Endothelial cell of umbilical vein (primary cell): ENCODE results near the gene BABAM2. TPM values are rescaled to one million over a fixed set of nuclear protein-coding genes. Genes with fewer than 3 reads are reported as not detected.

Experiments
- BruUV-seq: library from RNA; stranded (reverse); fragments of 400-500 nt; replicated peaks from 2 replicates; lab custom pipeline; 2021; lab: Mats Ljungman, UMichigan
- CTCF ChIA-PET: fragments of 300-600, 350-600 bp; sonication (Branson Sonifier 250); formaldehyde crosslinking; loops from one replicate; lab custom pipeline; 2021; ENCODE audit warnings: antibody characterized with exemption, inconsistent platforms; lab: Charles Lee
- POLR2A ChIA-PET: fragments of 300-600, 350-600 bp; sonication (Branson Sonifier 250); formaldehyde crosslinking; loops from one replicate; lab custom pipeline; 2021; ENCODE audit warnings: antibody characterized with exemption, inconsistent platforms; lab: Charles Lee
- DNase-seq: peaks from one replicate; pipeline ENCODE4 v3.0.0-alpha.2; 2011; ENCODE audit warnings: low read depth, low spot score
- FAIRE-seq: peaks from 2 replicates; lab custom pipeline; 2011; peaks lifted over from hg19 to GRCh38; lab: Jason Lieb, UNC
- H2AFZ ChIP-seq: 2 replicates; pipeline ENCODE4 v1.6.0; 2012; ENCODE audit warnings: low read depth, low read length, control low read depth, inconsistent platforms
- H3K27ac ChIP-seq: 2 replicates; pipeline ENCODE4 v1.5.1; 2011; ENCODE audit warnings: low read depth, mild to moderate bottlenecking, control low read depth, low read length, moderate library complexity; ENCODE audit not compliant: insufficient read depth
- H3K27me3 ChIP-seq, 2 experiments: 2 replicates each; pipeline versions ENCODE4 v1.6.0 to v1.6.1; 2011; ENCODE audit warnings: low read length in 2 of 2, mixed read lengths in 1 of 2; ENCODE audit not compliant: control insufficient read depth in 2 of 2, insufficient read depth in 2 of 2
- H3K36me3 ChIP-seq, 2 experiments: 2 replicates in 1 of 2; 3 replicates in 1 of 2; pipeline ENCODE4 v1.5.1; 2011; ENCODE audit warnings: low read length in 2 of 2, mild to moderate bottlenecking in 1 of 2, moderate library complexity in 1 of 2; ENCODE audit not compliant: control insufficient read depth in 2 of 2, insufficient read depth in 2 of 2; ENCODE audit errors: extremely low read depth in 1 of 2
- H3K4me1 ChIP-seq: 3 replicates; pipeline ENCODE4 v1.5.1; 2011; ENCODE audit warnings: mild to moderate bottlenecking, low read length; ENCODE audit not compliant: control insufficient read depth, insufficient read depth; ENCODE audit errors: extremely low read depth
- H3K4me2 ChIP-seq: 2 replicates; pipeline ENCODE4 v1.6.1; 2011; ENCODE audit warnings: low read length, control low read depth, mixed read lengths; ENCODE audit not compliant: insufficient read depth
- H3K4me3 ChIP-seq, 3 experiments: fragments of 200-600 bp in 1 of 3; sonication (generic), shearing (Covaris generic) in 1 of 3; replicated peaks in 1 of 3; 2 replicates each; pipeline ENCODE4 v1.5.1; 2011 to 2016; ENCODE audit warnings: control low read depth in 3 of 3, low read length in 3 of 3, mild to moderate bottlenecking in 2 of 3, inconsistent platforms in 1 of 3, low read depth in 1 of 3, moderate library complexity in 1 of 3; ENCODE audit not compliant: insufficient read depth in 1 of 3
- H3K79me2 ChIP-seq: 2 replicates; pipeline ENCODE4 v1.6.0; 2012; ENCODE audit warnings: low read length, inconsistent platforms; ENCODE audit not compliant: control insufficient read depth, insufficient read depth
- H3K9ac ChIP-seq: replicated peaks from 2 replicates; pipeline ENCODE3; 2011; ENCODE audit warnings: low read length, control low read depth; ENCODE audit not compliant: insufficient read depth; ENCODE audit errors: extremely low read depth
- H3K9me1 ChIP-seq: replicated peaks from 3 replicates; pipeline ENCODE4 v1.6.0; 2011; ENCODE audit warnings: mild to moderate bottlenecking, low read length; ENCODE audit not compliant: control insufficient read depth, insufficient read depth; ENCODE audit errors: extremely low read depth
- H3K9me3 ChIP-seq: replicated peaks from 2 replicates; pipeline ENCODE4 v1.5.1; 2012; ENCODE audit warnings: low read length, inconsistent platforms; ENCODE audit not compliant: control insufficient read depth, insufficient read depth
- H4K20me1 ChIP-seq: replicated peaks from 2 replicates; pipeline ENCODE3; 2011; ENCODE audit warnings: mild to moderate bottlenecking, low read length; ENCODE audit not compliant: control insufficient read depth, insufficient read depth; ENCODE audit errors: extremely low read depth
- CTCF ChIP-seq, 2 donors: IDR thresholded peaks; 1 replicate in 1 of 2; 2 replicates in 1 of 2; pipeline ENCODE4 v1.5.1; 2011; ENCODE audit warnings: low read length in 2 of 2, mild to moderate bottlenecking in 2 of 2, moderate library complexity in 2 of 2, control low read depth in 1 of 2, inconsistent platforms in 1 of 2, low read depth in 1 of 2; ENCODE audit not compliant: insufficient read depth in 1 of 2; ENCODE audit errors: extremely low read depth in 1 of 2
- EZH2 ChIP-seq: IDR thresholded peaks from 2 replicates; pipeline ENCODE4 v1.6.1; 2012; ENCODE audit warnings: borderline replicate concordance, low read depth, mild to moderate bottlenecking, moderate library complexity, low read length, inconsistent platforms; ENCODE audit not compliant: severe bottlenecking
- FOS ChIP-seq: IDR thresholded peaks from 2 replicates; pipeline ENCODE4 v1.6.1; 2011; ENCODE audit warnings: mild to moderate bottlenecking, low read length, moderate library complexity, borderline replicate concordance; ENCODE audit not compliant: insufficient read depth
- GATA2 ChIP-seq: IDR thresholded peaks from 2 replicates; pipeline ENCODE4 v1.7.0; 2011; ENCODE audit warnings: low read depth, mild to moderate bottlenecking, moderate library complexity, mixed read lengths, low read length; ENCODE audit not compliant: insufficient read length, insufficient read depth
- JUN ChIP-seq: IDR thresholded peaks from 2 replicates; pipeline ENCODE4 v1.6.1; 2011; ENCODE audit warnings: borderline replicate concordance, low read depth; ENCODE audit not compliant: insufficient read length, insufficient read depth
- MYC ChIP-seq: IDR thresholded peaks from one replicate; pipeline ENCODE4 v1.6.1; 2011; ENCODE audit warnings: mild to moderate bottlenecking, low read depth, low read length
- POLR2A ChIP-seq: IDR thresholded peaks from 2 replicates; pipeline ENCODE4 v1.6.1; 2012; ENCODE audit warnings: low read depth, mild to moderate bottlenecking, control low read depth, low read length
- POLR2AphosphoS5 ChIP-seq: IDR thresholded peaks from 2 replicates; pipeline ENCODE4 v1.6.1; 2012; ENCODE audit warnings: low read depth, mild to moderate bottlenecking, control low read depth, low read length, moderate library complexity; ENCODE audit not compliant: insufficient read depth
- dilution Hi-C: fragments of 300-500 bp; cut with MboI; formaldehyde crosslinking; loops from one replicate; pipeline ENCODE4 v1.15.0; 2019; ENCODE audit warnings: low sequenced_read_pairs; ENCODE audit not compliant: extremely low pct_ligation_motif_present
- intact Hi-C: fragments of 100-400 bp; cut with micrococcal nuclease; formaldehyde crosslinking; loops from one replicate; pipeline ENCODE4 v1.10.0; 2022
- polyA plus RNA-seq, 4 experiments: library from polyadenylated mRNA; depleted of rRNA in 3 of 4; stranded (reverse) in 3 of 4; unstranded in 1 of 4; fragments of >200 nt; gene quantifications; 2 replicates each; pipeline versions ENCODE4 v1.2.1 to v1.2.3, GENCODE V29; 2011 to 2012; ENCODE audit warnings: missing spikeins in 1 of 4
- total RNA-seq: library from RNA; stranded (reverse); gene quantifications from 2 replicates; pipeline ENCODE4 v1.2.3, GENCODE V29; 2021
- TF ChIP-seq, protein P1 (sequence below): IDR thresholded peaks from 2 replicates; pipeline ENCODE4 v1.6.1; 2011; ENCODE audit not compliant: insufficient read depth, insufficient read length

BABAM2 gene
- total and polyA plus RNA-seq, 2 donors (not counting 3 experiments of a cell fraction or from before 2014, with no cell fraction given), result 19.9 to 27.6 TPM

- TF ChIP-seq GATA2, result no peak
- H3K9me1 ChIP-seq, result no peaks in the 10 kb centered on the region
- no peak for DNase-seq
- CTCF ChIA-PET, result no interaction called here
- H4K20me1 ChIP-seq, result no peaks in the 10 kb centered on the region
- intact Hi-C loops (no loop called here), dilution Hi-C loops (no loop called here)
- no peak overlapping the region for H3K27ac ChIP-seq
- H3K9ac ChIP-seq, result no peak overlapping the region
- H3K27me3 ChIP-seq, result no peaks in the 10 kb centered on the region
- H3K4me3 ChIP-seq, result no peak overlapping the region
- H3K9me3 ChIP-seq, result no peaks in the 10 kb centered on the region
- H3K36me3 ChIP-seq, result no peaks in the 10 kb centered on the region
- no peak overlapping the region for H3K4me2 ChIP-seq
- no peaks in the 10 kb centered on the region for H3K79me2 ChIP-seq
- H2AFZ ChIP-seq, result peak overlapping the region; percentile 34
- BruUV-seq, result no TSS peak
- no peak for FAIRE-seq
- H3K4me1 ChIP-seq, result no peaks in the 10 kb centered on the region
- POLR2A ChIA-PET, result no interaction called here
Measured at GRCh38 chr2:27844821-27845255, 45.7 kb upstream of the BABAM2 start.

GRCh38 chr2:27847333-27847732, 43.2 kb upstream of the BABAM2 start:
- no peaks in the 10 kb centered on the region for H3K79me2 ChIP-seq
- H3K9ac ChIP-seq, result no peak overlapping the region
- H3K27me3 ChIP-seq, result no peaks in the 10 kb centered on the region
- no peaks in the 10 kb centered on the region for H3K4me1 ChIP-seq
- dilution Hi-C loops, result no loop called here
- POLR2A ChIA-PET, result no interaction called here
- H3K4me2 ChIP-seq, result no peak overlapping the region
- H2AFZ ChIP-seq, result no peak overlapping the region
- H4K20me1 ChIP-seq, result no peaks in the 10 kb centered on the region
- CTCF ChIA-PET, result interaction anchor here (0.7 to 1.7 kb wide), 5 partner anchors 10 to 130 kb away, joined by 3 to 9 read pairs (median 4); no protein-coding TSS in a partner anchor
- no peak overlapping the region for H3K4me3 ChIP-seq
- TF ChIP-seq POLR2AphosphoS5 (no peak), POLR2A (no peak), JUN (no peak), FOS (no peak), EZH2 (no peak), GATA2 (no peak), CTCF (IDR thresholded peaks at IDR 0.05; ENCODE audit: extremely low read depth in 1 of 2, insufficient read depth in 1 of 2, low read depth in 1 of 2, low read length in 2 of 2) (no peak), MYC (no peak)
- TF ChIP-seq, protein P1, sequence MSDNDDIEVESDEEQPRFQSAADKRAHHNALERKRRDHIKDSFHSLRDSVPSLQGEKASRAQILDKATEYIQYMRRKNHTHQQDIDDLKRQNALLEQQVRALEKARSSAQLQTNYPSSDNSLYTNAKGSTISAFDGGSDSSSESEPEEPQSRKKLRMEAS, result no peak
- no peak for FAIRE-seq
- H3K36me3 ChIP-seq, result no peaks in the 10 kb centered on the region
- no peaks in the 10 kb centered on the region for H3K9me1 ChIP-seq
- no TSS peak for BruUV-seq
- no peak for DNase-seq
- H3K27ac ChIP-seq, result no peak overlapping the region
- intact Hi-C loops, result no loop called here
- no peaks in the 10 kb centered on the region for H3K9me3 ChIP-seq
